ENCODE measurements around the gene POLR2C. TPM values are rescaled to one million over a fixed set of nuclear protein-coding genes. Genes with fewer than 3 reads are reported as not detected.

Gene POLR2C
- total RNA-seq, 1 experiment from 2014 or later = 151 TPM

DNA sequence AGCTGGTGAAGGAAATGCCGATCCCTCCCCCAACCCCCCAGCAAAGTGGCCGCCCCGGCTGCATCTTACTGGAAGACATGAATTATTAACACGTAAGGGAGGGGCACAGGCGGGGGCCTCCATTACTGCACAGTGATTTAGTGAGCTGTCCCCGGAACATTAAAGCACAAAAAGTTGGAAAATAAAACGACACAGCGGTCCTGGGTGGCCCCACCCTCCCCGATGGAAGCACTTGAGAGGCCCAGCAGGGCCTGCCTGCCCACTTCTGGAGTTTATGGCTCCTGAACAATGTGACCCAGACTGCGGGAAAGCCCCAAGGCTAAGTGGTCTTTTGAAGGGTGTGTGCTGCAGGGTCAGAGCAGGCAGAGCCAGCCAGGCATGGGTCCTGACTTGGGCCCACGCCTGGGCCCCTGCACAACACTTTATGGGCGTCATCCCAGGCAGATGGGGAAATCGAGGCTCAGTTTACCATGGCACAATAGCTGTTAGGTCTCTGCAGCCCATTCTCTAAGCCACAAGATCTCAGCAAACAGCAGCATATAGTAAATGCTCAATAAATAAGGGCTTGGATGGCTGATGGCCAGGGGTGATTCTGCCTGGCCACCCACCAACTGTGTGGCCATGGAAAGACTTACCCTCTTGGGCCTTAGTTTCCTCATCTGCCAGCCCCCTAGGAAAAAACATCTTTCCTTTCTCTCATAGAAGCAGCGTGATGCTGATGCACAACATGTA, 51.1 kb downstream of the POLR2C start:
- H3K27ac ChIP-seq = no peak overlapping the region
- no peaks in the 10 kb centered on the region for H3K36me3 ChIP-seq
- H3K27me3 ChIP-seq = peaks cover 8% of the 10 kb centered on the region
- H3K9me3 ChIP-seq (replicated peaks) = no peaks in the 10 kb centered on the region
- DNase-seq = no peak
- H3K4me3 ChIP-seq = no peak overlapping the region
- no peaks in the 10 kb centered on the region for H3K4me1 ChIP-seq

DNA sequence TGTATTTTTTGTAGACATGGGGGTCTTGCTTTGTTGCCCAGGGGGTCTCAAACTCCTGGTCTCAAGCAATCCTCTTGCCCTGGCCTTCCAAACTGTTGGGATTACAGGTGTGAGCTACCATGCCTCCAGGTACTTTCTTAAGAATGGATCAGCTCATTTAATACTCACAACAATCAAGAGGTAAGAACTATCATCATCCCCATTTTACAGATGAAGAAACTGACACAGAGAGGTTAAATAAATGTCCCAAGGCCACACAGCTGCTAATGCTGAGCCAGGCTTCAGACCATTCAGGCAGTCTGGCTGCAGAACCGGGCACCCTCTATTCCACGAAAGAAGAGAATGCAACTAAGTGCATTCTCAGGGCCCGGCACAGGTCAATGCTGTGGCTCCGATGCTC, 51.9 kb downstream of the POLR2C start:
- H3K4me3 ChIP-seq = no peak overlapping the region
- no peaks in the 10 kb centered on the region for H3K9me3 ChIP-seq (replicated peaks)
- no peaks in the 10 kb centered on the region for H3K4me1 ChIP-seq
- H3K36me3 ChIP-seq = no peaks in the 10 kb centered on the region
- no peaks in the 10 kb centered on the region; the same call in 1 of the 2 replicates for H3K27me3 ChIP-seq
- DNase-seq = no peak
- H3K27ac ChIP-seq = no peak overlapping the region

DNA sequence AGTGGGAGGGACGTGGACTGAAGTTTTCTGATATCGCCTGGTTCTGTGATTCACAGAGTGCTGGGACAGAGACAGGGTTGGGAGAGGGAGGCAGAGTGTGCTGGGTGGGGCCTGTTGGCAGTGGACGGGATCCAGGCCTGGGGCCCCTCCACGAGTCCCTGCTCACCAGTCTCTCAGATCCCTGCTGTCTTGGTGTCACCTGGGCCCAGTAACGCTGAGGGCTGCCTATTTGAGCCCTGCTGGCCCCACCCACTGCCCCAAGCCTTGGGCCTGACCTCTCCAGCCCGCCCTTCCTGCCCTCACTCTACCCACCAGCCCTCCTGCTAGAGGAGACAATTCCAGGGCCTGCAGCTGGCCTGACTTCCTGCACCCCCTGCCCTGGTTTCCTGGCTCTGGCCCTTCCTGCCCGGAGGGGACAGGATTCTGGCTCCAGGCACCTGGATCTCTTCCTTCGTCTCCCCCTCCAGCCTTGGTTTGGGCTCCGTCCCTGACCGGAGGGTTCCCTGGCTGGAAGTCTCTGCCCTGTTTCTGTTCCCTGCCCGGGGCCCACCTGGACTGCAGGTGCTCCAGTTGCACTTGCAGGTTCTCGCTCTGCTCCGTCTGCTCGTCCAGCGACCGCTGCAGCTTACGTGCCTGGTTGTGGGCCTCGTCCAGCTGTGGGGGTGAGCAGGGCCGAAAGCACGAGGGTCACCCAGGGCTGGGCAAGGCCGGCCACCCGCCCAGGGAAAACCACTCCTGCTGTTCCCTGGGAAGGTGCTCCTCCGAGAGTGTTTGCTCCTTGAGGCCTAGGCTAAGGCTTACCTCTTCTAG, 52.5 kb downstream of the POLR2C start:
- no peaks in the 10 kb centered on the region for H3K4me1 ChIP-seq
- no peaks in the 10 kb centered on the region for H3K27me3 ChIP-seq
- no peak overlapping the region for H3K4me3 ChIP-seq
- no peaks in the 10 kb centered on the region for H3K9me3 ChIP-seq (replicated peaks)
- H3K27ac ChIP-seq = no peak overlapping the region
- H3K36me3 ChIP-seq = no peaks in the 10 kb centered on the region
- no peak for DNase-seq

DNA sequence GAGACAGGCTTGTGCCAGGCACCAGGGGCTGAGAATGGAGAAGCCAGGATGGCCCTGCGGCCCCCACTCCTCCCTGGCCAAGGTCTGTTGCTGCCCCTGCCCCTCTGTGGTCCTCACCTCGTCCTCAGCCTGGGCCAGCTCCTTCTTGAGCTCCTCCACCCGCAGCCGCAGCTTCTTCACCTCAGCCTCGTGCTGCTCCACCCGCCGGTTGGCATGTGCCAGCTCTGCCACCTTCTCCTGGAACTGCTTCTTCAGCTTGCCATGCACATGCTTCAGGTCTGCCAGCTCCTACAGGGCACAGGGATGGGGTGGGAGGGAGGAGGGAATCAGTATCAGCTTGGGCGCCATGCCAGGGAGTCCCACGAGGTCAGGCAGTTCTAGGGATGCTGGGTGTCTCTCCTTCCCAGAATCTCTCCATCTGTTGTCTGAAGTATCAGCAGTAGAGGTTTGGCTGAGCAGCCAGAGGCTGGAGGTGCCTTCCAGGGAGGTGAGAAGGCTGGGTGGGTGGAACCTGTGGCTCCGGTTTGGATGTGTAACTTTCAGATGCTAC, 53.8 kb downstream of the POLR2C start:
- no peaks in the 10 kb centered on the region for H3K27me3 ChIP-seq
- no peaks in the 10 kb centered on the region for H3K36me3 ChIP-seq
- H3K27ac ChIP-seq = no peak overlapping the region
- no peaks in the 10 kb centered on the region for H3K9me3 ChIP-seq (replicated peaks)
- no peak for DNase-seq
- no peaks in the 10 kb centered on the region for H3K4me1 ChIP-seq
- no peak overlapping the region for H3K4me3 ChIP-seq

DNA sequence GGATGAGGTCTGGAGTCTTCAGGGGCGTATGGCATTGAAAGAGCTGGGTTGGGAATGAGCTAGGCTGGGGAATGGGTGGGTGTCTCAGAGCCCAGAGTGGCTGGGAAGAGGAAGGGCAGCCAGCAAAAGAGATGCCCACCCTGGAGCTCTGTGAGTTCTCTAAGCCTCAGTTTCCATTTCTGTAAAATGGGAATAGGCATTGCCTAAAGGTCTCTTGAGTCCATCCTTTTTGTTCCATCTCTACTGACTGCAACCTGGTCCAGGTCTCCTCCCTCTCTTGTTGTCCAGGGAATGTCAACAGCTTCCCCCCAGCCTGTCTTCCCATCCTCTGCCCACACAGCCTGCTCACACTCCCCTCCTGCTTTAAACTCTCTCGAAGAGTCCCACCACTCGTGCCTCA, 54.3 kb downstream of the POLR2C start:
- Histone ChIP-seq H3K4me3 (no peak overlapping the region), H3K36me3 (no peaks in the 10 kb centered on the region), H3K27ac (no peak overlapping the region), H3K4me1 (no peaks in the 10 kb centered on the region), H3K9me3 (replicated peaks) (no peaks in the 10 kb centered on the region), H3K27me3 (no peaks in the 10 kb centered on the region)
- no peak for DNase-seq

DNA sequence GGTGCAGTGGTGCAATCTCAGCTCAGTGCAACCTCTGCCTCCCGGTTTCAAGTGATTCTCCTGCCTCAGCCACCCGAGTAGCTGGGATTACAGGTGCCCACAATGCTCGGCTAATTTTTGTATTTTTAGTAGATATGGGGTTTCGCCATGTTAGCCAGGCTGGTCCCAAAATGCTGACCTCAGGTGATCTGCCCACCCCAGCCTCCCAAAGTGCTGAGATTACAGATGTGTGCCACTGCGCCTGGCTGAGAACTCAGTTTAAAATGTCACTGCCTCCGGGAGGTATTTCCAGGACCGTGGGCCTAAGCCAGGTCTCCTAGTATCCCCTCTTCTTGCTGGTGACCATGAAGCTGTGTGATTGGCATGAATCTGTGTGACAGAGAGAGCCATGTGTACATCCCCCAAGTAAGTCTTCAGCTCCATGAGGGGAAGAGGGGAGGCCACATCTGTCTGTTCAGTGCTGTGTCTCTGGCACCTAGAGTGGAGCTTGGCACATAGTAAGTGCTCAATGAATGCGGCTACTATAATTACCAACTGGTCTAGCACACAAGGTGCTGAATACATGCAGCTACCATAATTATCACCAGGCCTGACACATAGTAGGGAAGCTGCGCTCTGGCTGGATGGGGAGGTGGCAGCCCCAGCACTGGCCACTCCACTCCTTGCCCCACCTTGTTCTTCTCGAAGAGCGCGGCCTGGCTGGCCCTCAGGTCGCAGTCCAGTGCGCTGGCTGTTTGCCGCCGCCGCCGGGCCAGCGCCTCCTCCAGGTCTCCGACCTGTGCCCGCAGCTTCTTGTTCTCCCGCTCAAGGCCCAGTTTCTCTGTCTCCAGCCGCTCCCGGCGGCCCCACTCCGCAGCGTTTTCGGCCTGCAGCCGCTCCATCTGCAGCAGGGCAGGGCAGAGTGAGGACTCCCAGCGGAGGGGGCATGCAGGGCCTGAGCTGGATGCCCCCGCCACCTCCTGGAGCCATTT, 55.2 kb downstream of the POLR2C start:
- no peak overlapping the region for H3K27ac ChIP-seq
- no peaks in the 10 kb centered on the region for H3K27me3 ChIP-seq
- H3K36me3 ChIP-seq = no peaks in the 10 kb centered on the region
- no peaks in the 10 kb centered on the region for H3K9me3 ChIP-seq (replicated peaks)
- no peak for DNase-seq
- H3K4me1 ChIP-seq = no peaks in the 10 kb centered on the region
- H3K4me3 ChIP-seq = no peak overlapping the region

DNA sequence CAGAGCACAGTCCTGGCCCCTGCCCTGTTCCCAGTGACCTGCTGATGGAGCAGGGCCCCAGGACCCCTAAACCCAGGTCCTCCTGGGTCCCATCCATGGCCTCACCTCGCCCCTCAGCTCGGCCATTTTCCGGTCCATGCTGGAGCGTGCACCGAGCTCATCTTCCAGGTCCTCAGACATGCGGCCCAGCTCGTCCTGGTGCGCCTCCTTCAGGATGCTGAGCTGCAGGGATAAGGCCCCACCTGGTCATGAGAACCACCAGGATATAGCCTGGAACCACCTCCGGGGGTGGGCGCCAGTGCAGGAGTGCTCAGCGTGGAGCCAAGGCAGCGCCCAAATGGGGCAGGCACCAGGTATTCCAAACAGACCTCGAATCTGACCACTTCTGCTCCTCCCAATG, 56.0 kb downstream of the POLR2C start:
- no peaks in the 10 kb centered on the region for H3K27me3 ChIP-seq
- no peak for DNase-seq
- H3K4me3 ChIP-seq = no peak overlapping the region
- H3K36me3 ChIP-seq = no peaks in the 10 kb centered on the region
- no peaks in the 10 kb centered on the region for H3K4me1 ChIP-seq
- H3K27ac ChIP-seq = no peak overlapping the region
- H3K9me3 ChIP-seq (replicated peaks) = no peaks in the 10 kb centered on the region

DNA sequence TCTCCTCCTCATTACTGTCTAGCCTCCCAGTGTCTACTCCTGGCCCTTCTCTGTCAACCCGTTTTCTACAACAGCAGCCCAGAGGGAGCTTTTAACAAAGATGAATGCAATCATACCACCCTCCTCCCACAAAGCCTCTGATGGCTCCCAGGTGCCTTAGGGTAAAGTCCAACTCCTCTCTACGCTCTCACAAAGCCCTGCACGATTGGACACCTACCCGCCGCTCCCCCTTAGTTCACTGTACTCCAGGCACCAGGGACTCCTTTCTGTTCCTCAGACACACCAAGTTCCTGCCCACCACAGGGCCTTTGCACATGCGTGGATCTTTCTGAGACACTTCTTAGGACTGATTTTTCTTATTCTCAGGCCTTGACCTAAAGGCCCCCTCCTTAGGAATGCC, 56.4 kb downstream of the POLR2C start:
- no peaks in the 10 kb centered on the region for H3K4me1 ChIP-seq
- no peaks in the 10 kb centered on the region for H3K9me3 ChIP-seq (replicated peaks)
- no peak overlapping the region for H3K4me3 ChIP-seq
- no peaks in the 10 kb centered on the region for H3K36me3 ChIP-seq
- H3K27ac ChIP-seq = no peak overlapping the region
- no peaks in the 10 kb centered on the region for H3K27me3 ChIP-seq
- DNase-seq = no peak

DNA sequence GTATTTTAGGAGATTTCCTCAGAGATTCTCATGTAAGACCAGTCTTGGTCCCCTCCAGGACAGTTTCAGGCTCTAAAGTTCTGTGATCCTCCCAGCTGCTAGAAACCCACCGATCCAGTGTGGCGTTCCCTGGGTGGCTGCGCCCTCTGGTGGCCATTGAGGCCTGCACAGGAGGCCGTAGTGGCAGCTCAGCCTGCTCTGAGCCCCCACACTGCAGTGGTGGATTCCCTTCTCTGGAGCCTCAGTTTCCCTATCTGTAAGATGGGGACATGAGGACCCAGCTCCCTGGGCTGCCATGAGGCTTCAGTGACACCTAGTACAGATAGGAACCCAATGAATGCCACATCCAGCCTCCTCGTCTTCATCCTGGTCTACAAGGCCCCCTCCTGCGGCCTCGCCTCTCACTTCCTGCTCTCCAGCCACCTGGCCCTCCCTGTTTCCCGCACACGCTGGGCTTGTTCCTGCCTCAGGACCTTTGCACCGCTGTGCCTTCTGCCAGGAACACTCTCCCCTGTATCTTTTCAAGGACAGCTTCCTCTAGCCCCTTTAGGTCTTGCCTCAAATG, 57.4 kb downstream of the POLR2C start:
- Histone ChIP-seq H3K27me3 (no peaks in the 10 kb centered on the region), H3K4me3 (no peak overlapping the region), H3K9me3 (replicated peaks) (no peaks in the 10 kb centered on the region), H3K4me1 (no peaks in the 10 kb centered on the region), H3K36me3 (no peaks in the 10 kb centered on the region), H3K27ac (no peak overlapping the region)
- DNase-seq = peak; percentile 77 to 88

Other genes with a start within 250 kb of the POLR2C start
- 67.0 and 69.3 TPM in 2 replicates for gene ARL2BP, start 217.4 kb upstream of the POLR2C start, total RNA-seq (2014; rRNA removed; shearing (Covaris generic))
- 0.30 and 0.49 TPM in 2 replicates for gene PLLP, start 178.0 kb upstream of the POLR2C start, total RNA-seq (2014; rRNA removed; shearing (Covaris generic))
- gene CCL22, start 103.9 kb upstream of the POLR2C start, total RNA-seq (2014; rRNA removed; shearing (Covaris generic)) = not detected in 2 replicates
- 0.38 and 0.69 TPM in 2 replicates for gene CX3CL1, start 90.2 kb upstream of the POLR2C start, total RNA-seq (2014; rRNA removed; shearing (Covaris generic))
- gene CCL17, start 57.9 kb upstream of the POLR2C start, total RNA-seq (2014; rRNA removed; shearing (Covaris generic)) = not detected in 2 replicates
- gene CIAPIN1, start 15.3 kb upstream of the POLR2C start, total RNA-seq (2014; rRNA removed; shearing (Covaris generic)) = 84.8 and 90.5 TPM in 2 replicates
- 54.9 and 58.6 TPM in 2 replicates for gene COQ9, start 15.2 kb upstream of the POLR2C start, total RNA-seq (2014; rRNA removed; shearing (Covaris generic))
- gene DOK4, start 23.8 kb downstream of the POLR2C start, total RNA-seq (2014; rRNA removed; shearing (Covaris generic)) = 10.4 and 13.0 TPM in 2 replicates
- gene CCDC102A, start 73.9 kb downstream of the POLR2C start, total RNA-seq (2014; rRNA removed; shearing (Covaris generic)) = 9.7 and 11.1 TPM in 2 replicates
- gene ADGRG5, start 80.0 kb downstream of the POLR2C start, total RNA-seq (2014; rRNA removed; shearing (Covaris generic)) = not detected in 2 replicates
- 0.32 and 0.53 TPM in 2 replicates for gene ADGRG1, start 166.0 kb downstream of the POLR2C start, total RNA-seq (2014; rRNA removed; shearing (Covaris generic))
- not detected in 2 replicates for gene ADGRG3, start 205.6 kb downstream of the POLR2C start, total RNA-seq (2014; rRNA removed; shearing (Covaris generic))
- not detected in 2 replicates for gene DRC7, start 232.1 kb downstream of the POLR2C start, total RNA-seq (2014; rRNA removed; shearing (Covaris generic))

Data from SJCRH30 (cell line).